GM12865 (cell line): Measurements from ENCODE around the gene PLA2G4A.
A peak's percentile ranks its signal among the peaks of the same experiment; 100 is the strongest.

Experiments
- DNase-seq: peaks from one replicate; pipeline ENCODE4 v3.0.0; 2010; ENCODE audit warnings: low read depth
- H3K4me3 ChIP-seq: 2 replicates; pipeline ENCODE4 v1.5.1; 2011; ENCODE audit warnings: mild to moderate bottlenecking, low read depth, low read length, control low read depth
- CTCF ChIP-seq: IDR thresholded peaks from 2 replicates; pipeline ENCODE4 v1.5.1; 2011; ENCODE audit warnings: low read length, control low read depth, low read depth, inconsistent platforms; ENCODE audit not compliant: insufficient read depth; ENCODE audit errors: missing control alignments

PLA2G4A gene

GRCh38 chr1:186839041-186839400 lies 10.3 kb downstream of the PLA2G4A start:
- no peak overlapping the region for H3K4me3 ChIP-seq
- no peak for TF ChIP-seq CTCF
- DNase-seq = peak; percentile 40

- no peak for TF ChIP-seq CTCF
- no peak for DNase-seq
Observed at GRCh38 chr1:186841599-186841998, 12.8 kb downstream of the PLA2G4A start.

GRCh38 chr1:186842547-186842946 lies 13.8 kb downstream of the PLA2G4A start:
- H3K4me3 ChIP-seq = no peak overlapping the region
- DNase-seq = no peak
- no peak for TF ChIP-seq CTCF

More at GRCh38 chr1:186841599-186841998, 12.8 kb downstream of the PLA2G4A start:
- no peak overlapping the region for H3K4me3 ChIP-seq

GRCh38 chr1:186843226-186843625 lies 14.5 kb downstream of the PLA2G4A start:
- TF ChIP-seq CTCF = no peak
- no peak overlapping the region for H3K4me3 ChIP-seq
- DNase-seq = no peak

- no peak for DNase-seq
- TF ChIP-seq CTCF = no peak
- H3K4me3 ChIP-seq = no peak overlapping the region
Observed at GRCh38 chr1:186843931-186844330, 15.2 kb downstream of the PLA2G4A start.

- no peak for TF ChIP-seq CTCF
- no peak for DNase-seq
- no peak overlapping the region for H3K4me3 ChIP-seq
Observed at GRCh38 chr1:186845576-186846210, 16.9 kb downstream of the PLA2G4A start.

- DNase-seq = no peak
- TF ChIP-seq CTCF = no peak
- no peak overlapping the region for H3K4me3 ChIP-seq
Observed at GRCh38 chr1:186848509-186849130, 19.9 kb downstream of the PLA2G4A start.
